Smooth muscle cell (in vitro differentiated cells): Measurements from ENCODE around the gene SLC29A3. TPM values are rescaled to one million over a fixed set of nuclear protein-coding genes. Genes with fewer than 3 reads are reported as not detected.

Experiments
- DNase-seq: peaks from one replicate; lab custom pipeline; 2025; ENCODE audit not compliant: unreplicated experiment; lab: John Stamatoyannopoulos, UW
- H2AFZ ChIP-seq: fragments of 200-600 bp; sonication (generic); 2 replicates; pipeline ENCODE4 v1.6.0; 2016; ENCODE audit warnings: antibody characterized with exemption, low read depth, mild to moderate bottlenecking
- H3F3A ChIP-seq: fragments of 200-600 bp; sonication (generic); 2 replicates; pipeline ENCODE4 v1.6.0; 2017; ENCODE audit warnings: antibody characterized with exemption, low read depth
- H3K27ac ChIP-seq: fragments of 200-600 bp; sonication (generic); 2 replicates; pipeline ENCODE4 v1.5.1; 2016; ENCODE audit warnings: low read depth, mild to moderate bottlenecking
- H3K27me3 ChIP-seq: fragments of 200-600 bp; sonication (generic); 2 replicates; pipeline ENCODE4 v1.6.1; 2016; ENCODE audit warnings: low read depth, mild to moderate bottlenecking
- H3K36me3 ChIP-seq: fragments of 200-600 bp; sonication (generic); 2 replicates; pipeline ENCODE4 v1.5.1; 2016; ENCODE audit warnings: low read depth
- H3K4me1 ChIP-seq: fragments of 200-600 bp; sonication (generic); 2 replicates; pipeline ENCODE4 v1.5.1; 2016; ENCODE audit warnings: low read depth
- H3K4me2 ChIP-seq: fragments of 200-600 bp; sonication (generic); 2 replicates; pipeline ENCODE4 v1.6.0; 2016; ENCODE audit warnings: mild to moderate bottlenecking
- H3K4me3 ChIP-seq: fragments of 200-600 bp; sonication (generic); 2 replicates; pipeline ENCODE4 v1.5.1; 2016; ENCODE audit warnings: mild to moderate bottlenecking
- H3K79me2 ChIP-seq: fragments of 200-600 bp; sonication (generic); 2 replicates; pipeline ENCODE4 v1.6.0; 2016; ENCODE audit warnings: low read depth, mild to moderate bottlenecking
- H3K9ac ChIP-seq: fragments of 200-600 bp; sonication (generic); 2 replicates; pipeline ENCODE4 v1.6.0; 2016; ENCODE audit warnings: low read depth
- H3K9me3 ChIP-seq: fragments of 200-600 bp; sonication (generic); replicated peaks from 2 replicates; pipeline ENCODE4 v1.5.1; 2016; ENCODE audit warnings: low read depth
- H4K20me1 ChIP-seq: fragments of 200-600 bp; sonication (generic); 2 replicates; pipeline ENCODE4 v1.6.0; 2016; ENCODE audit warnings: low read depth
- CTCF ChIP-seq: fragments of 200-600 bp; sonication (generic); IDR thresholded peaks from 2 replicates; pipeline ENCODE4 v1.5.1; 2017; ENCODE audit warnings: borderline replicate concordance, mild to moderate bottlenecking, antibody characterized with exemption; ENCODE audit not compliant: insufficient read depth, poor library complexity, severe bottlenecking
- whole genome bisulfite sequencing: methylation state at CpG from one replicate; pipeline ENCODE4 v1.1.7; 2016; ENCODE audit warnings: low lambda C conversion rate; 5-methylcytosine and 5-hydroxymethylcytosine counted together
- polyA plus RNA-seq: library from polyadenylated mRNA; unstranded; fragments of >200 nt; fragmentation: Nextera tagmentation; extraction: Ambion mirVana; gene quantifications from 2 replicates; pipeline ENCODE4 v1.2.1, GENCODE V29; 2016
- total RNA-seq: library from RNA; depleted of rRNA; stranded (reverse); fragments of >200 nt; gene quantifications from 2 replicates; pipeline ENCODE4 v1.2.3, GENCODE V29; 2014

Gene SLC29A3
- total and polyA plus RNA-seq, 2 experiments from 2014 or later = 2.9 to 4.8 TPM

DNA sequence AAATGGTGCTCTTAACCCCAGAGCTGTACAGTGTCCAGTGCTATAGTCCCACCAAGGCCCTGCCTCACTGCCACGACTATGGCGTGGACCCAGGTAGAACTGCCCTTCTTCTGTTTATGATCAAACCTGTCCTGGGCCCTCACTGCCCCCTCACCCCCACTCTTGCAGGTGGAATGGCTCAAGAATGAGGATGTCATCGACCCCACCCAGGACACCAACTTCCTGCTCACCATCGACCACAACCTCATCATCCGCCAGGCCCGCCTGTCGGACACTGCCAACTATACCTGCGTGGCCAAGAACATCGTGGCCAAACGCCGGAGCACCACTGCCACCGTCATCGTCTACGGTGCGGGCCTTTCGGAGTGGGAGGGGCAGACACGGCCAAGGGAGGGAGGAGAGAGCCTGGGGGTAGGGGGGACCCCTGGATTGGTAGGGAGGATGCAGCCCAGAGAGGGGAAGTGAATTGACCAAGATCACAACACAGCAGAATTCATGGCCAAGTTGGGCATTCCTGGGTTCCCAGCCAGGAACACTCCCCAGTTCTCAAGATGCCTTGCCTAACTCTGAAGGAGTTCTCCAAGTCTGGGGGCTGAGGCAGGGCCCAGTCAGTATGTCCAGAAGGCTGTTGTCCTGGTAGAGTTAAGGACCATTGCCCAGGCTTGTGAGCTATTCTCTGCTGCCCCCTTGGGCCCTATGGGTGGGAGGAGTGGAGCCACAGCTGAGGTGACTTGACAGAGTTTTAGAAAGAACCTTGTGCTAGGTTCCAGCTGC is 32.4 kb upstream of the SLC29A3 start:
- H4K20me1 ChIP-seq = peaks cover 100% of the 10 kb centered on the region
- H3F3A ChIP-seq = no peaks in the 10 kb centered on the region
- H3K27ac ChIP-seq = no peak overlapping the region
- no peaks in the 10 kb centered on the region for H3K27me3 ChIP-seq
- no peak overlapping the region for H3K4me2 ChIP-seq
- H3K9me3 ChIP-seq = no peaks in the 10 kb centered on the region
- no peaks in the 10 kb centered on the region for H3K4me1 ChIP-seq
- H3K4me3 ChIP-seq = no peak overlapping the region
- 95% methylated on average over 17 of the region's 17 CpGs for WGBS
- no peak overlapping the region for H3K9ac ChIP-seq
- no peak for DNase-seq
- H3K79me2 ChIP-seq = peaks cover 40% of the 10 kb centered on the region
- no peak overlapping the region for H2AFZ ChIP-seq
- no peak for TF ChIP-seq CTCF
- H3K36me3 ChIP-seq = peaks cover under 1% of the 10 kb centered on the region

DNA sequence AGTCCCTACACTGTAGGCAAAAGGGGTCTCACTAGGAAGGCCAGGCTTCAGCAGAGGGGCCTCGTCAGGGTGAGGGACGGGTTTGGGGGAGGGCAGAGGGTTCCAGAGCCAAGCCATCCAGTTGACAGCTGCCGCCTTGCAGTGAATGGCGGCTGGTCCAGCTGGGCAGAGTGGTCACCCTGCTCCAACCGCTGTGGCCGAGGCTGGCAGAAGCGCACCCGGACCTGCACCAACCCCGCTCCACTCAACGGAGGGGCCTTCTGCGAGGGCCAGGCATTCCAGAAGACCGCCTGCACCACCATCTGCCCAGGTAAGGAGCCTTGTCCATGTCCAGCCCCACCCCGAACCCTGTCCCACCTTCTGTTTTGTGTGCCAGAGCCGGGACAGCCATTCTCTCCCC is 31.6 kb upstream of the SLC29A3 start:
- DNase-seq = no peak
- H2AFZ ChIP-seq = no peak overlapping the region
- H3K36me3 ChIP-seq = peaks cover 6% of the 10 kb centered on the region
- no peaks in the 10 kb centered on the region for H3K9me3 ChIP-seq
- H3K9ac ChIP-seq = no peak overlapping the region
- 91% methylated on average over 14 of the region's 14 CpGs for WGBS
- H3K79me2 ChIP-seq = peaks cover 38% of the 10 kb centered on the region
- no peaks in the 10 kb centered on the region for H3K27me3 ChIP-seq
- H3K27ac ChIP-seq = no peak overlapping the region
- H3K4me2 ChIP-seq = no peak overlapping the region
- no peaks in the 10 kb centered on the region for H3F3A ChIP-seq
- no peak for TF ChIP-seq CTCF
- peaks cover 100% of the 10 kb centered on the region for H4K20me1 ChIP-seq
- H3K4me3 ChIP-seq = no peak overlapping the region
- no peaks in the 10 kb centered on the region for H3K4me1 ChIP-seq

DNA sequence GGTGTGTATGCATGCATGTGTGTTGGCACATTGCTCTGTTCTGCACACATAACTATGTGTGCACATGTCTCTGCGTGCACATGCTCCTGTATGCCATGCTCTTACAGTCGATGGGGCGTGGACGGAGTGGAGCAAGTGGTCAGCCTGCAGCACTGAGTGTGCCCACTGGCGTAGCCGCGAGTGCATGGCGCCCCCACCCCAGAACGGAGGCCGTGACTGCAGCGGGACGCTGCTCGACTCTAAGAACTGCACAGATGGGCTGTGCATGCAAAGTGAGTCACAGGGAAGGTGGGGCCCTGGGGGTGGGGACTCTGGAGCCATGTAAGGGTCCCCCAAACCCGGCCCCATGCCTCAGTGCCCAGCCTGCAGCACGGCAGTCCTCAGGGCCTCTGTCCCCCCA is 30.6 kb upstream of the SLC29A3 start:
- H3K36me3 ChIP-seq = peaks cover 11% of the 10 kb centered on the region
- 96% methylated on average over 15 of the region's 15 CpGs for WGBS
- H2AFZ ChIP-seq = no peak overlapping the region
- no peak overlapping the region for H3K9ac ChIP-seq
- H3K4me3 ChIP-seq = no peak overlapping the region
- H3K9me3 ChIP-seq = no peaks in the 10 kb centered on the region
- TF ChIP-seq CTCF = no peak
- H3F3A ChIP-seq = no peaks in the 10 kb centered on the region
- no peak overlapping the region for H3K4me2 ChIP-seq
- peaks cover 28% of the 10 kb centered on the region for H3K79me2 ChIP-seq
- no peaks in the 10 kb centered on the region for H3K27me3 ChIP-seq
- DNase-seq = no peak
- no peak overlapping the region for H3K27ac ChIP-seq
- peaks cover 98% of the 10 kb centered on the region for H4K20me1 ChIP-seq
- no peaks in the 10 kb centered on the region for H3K4me1 ChIP-seq
